ENCODE measurements around the gene SRRD.

The SRRD gene

GRCh38 chr22:26483043-26483438 lies 636 bp upstream of the SRRD start:
- DNase-seq (ENCODE audit: low read depth): no peak

GRCh38 chr22:26484360-26484706 lies 656 bp downstream of the SRRD start:
- DNase-seq (ENCODE audit: low read depth): no peak

DNA sequence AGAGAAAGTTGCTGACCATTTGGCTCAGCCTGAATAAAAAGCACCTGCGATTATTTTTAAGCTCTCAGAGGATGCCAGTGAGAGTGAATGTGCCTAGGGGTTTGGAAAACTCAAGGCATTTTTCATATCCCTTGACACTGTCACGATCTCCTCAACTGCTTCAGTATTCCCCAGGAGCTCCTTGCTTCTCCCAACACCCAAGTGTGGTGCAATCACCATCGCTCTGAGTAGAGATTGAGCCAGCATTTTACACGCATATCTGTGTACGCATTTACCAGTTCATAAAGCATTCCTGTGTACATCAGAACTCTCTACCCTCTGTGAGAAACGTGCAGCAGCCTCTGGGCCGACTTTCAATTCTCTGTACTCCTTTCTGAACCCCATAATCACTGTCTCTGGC lies 1.3 kb downstream of the SRRD start:
- DNase-seq (ENCODE audit: low read depth): no peak

GRCh38 chr22:26485806-26486390 lies 2.2 kb downstream of the SRRD start:
- no peak for DNase-seq (ENCODE audit: low read depth)

- DNase-seq (ENCODE audit: low read depth): no peak
Measured at GRCh38 chr22:26486394-26486793, 2.7 kb downstream of the SRRD start.

GRCh38 chr22:26487996-26488395 lies 4.3 kb downstream of the SRRD start:
- no peak for DNase-seq (ENCODE audit: low read depth)

- DNase-seq (ENCODE audit: low read depth): no peak
Measured at GRCh38 chr22:26489447-26490036, 5.9 kb downstream of the SRRD start.

- DNase-seq (ENCODE audit: low read depth): no peak
Measured at GRCh38 chr22:26492220-26492619, 8.5 kb downstream of the SRRD start.

DNA sequence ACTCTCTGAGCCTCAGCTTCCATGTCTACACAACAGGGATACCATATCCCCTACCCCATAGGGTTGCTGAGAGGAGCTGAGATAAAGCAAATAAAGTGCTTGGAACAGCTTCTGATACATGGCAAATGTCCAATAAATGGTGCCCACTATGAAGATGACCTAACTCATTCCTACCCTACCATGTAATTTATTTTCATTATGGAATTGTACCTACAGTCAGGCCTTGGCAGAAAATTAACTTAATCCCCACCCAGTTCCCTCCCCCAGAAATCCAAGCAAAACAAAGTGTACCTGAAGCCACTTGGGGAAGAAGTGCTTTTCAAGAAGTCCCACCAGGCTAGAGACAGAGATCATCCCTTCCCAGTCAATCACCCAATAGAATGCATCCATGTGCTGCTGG lies 10.8 kb downstream of the SRRD start:
- DNase-seq (ENCODE audit: low read depth): no peak

DNA sequence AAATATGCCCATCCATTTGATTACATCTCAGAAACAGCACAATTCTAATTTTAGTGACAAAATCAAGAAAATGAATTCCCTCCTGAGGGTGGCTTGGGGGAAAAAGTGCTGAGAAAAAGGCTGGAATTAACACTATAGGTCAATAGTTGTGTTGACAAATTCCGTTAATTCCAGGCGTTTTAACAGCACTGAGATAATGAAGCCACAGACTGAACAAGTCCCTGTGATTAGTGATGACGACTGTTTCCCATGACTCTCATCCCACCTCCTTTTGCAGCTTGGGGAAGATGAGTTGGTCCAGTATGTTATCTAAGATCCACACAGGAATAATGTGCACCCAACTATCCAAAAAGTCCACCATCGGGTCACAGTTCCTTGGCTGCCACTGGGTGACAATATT lies 12.8 kb downstream of the SRRD start:
- DNase-seq (ENCODE audit: low read depth): no peak

DNA sequence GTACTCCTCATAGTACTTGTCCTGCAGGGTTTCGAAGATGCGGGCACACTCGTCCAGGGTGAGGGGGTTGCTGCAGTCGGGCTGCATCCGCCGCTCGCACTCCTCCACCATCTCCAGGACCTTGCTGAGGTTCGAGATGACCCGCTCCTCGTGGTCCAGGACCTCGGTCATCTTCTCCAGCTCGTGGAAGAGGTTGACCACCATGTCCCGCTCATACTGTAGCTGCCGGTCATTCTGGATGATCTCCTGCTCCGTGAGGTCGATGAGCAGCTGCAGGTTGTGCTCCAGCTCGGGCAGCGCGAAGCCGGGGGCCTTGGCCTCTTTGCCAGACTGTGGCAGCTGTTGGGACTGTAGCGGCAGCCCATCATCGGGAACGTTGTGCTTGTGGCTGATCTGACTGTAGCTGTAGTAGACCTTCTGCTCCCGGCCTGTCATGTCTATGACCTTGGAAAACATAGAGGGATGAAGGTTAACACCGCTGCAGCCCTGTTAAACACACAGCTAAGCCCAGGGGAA lies 15.6 kb downstream of the SRRD start:
- DNase-seq (ENCODE audit: low read depth): no peak

GRCh38 chr22:26501996-26502395 lies 18.3 kb downstream of the SRRD start:
- DNase-seq (ENCODE audit: low read depth): no peak

DNA sequence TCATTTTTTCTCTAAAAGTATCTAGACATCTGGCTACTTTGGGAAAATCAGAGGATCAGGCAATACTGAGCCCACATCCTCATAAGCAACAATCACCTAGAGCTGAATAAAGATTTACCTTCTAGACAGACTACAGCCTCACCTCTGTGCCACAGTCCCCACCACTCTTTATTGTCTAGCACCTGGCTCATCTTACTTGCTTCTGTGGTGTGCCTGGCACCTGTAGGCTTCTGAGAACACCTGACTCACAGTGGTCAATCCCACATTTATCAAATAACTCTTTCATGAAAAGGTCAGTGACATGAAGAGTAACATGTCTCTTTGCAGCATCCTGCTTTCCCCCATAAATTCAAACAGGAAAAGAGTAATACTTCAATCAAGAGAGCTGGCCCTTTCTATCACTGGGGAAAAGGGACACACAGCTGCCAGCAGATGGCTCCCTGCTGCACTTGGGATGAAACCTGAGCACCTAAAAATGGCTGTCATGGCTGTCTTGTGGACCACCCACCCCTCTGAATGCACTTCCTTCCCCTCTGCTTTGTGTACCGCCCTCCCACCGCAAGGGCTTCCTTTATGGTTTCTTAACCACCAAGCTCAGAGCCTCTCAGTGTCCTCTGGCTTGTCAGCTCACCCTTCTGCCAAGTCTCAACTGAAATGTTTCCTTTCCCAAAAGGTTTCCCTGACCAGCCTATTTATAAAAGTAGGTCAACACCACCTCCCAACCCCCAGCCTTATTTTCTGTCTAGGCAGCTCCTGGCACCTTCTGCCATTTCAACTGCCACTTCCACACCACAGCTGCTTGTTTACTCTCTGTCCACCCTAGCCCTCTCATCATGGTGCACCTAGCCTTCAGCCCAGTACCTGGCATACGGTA lies 19.2 kb downstream of the SRRD start:
- peak; percentile 50 for DNase-seq (ENCODE audit: low read depth)

DNA sequence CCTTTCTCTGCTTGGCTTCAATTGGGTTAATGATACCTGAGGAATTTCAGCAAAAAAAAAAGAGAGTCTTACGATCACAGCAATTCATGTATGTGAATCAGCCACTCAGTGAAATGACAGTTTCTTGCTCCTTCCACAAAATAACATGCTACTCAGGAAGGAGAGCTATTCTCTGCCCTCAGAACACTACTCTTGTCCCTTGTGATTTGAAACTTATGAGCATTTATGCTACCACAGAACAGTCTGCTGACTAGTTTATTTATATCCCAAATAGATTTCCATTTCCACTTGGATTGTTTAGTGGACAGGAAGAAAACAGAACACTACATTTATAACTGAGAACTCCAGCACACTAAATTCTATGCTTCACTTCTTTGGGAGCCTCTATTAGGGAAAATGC lies 20.1 kb downstream of the SRRD start:
- no peak for DNase-seq (ENCODE audit: low read depth)

DNA sequence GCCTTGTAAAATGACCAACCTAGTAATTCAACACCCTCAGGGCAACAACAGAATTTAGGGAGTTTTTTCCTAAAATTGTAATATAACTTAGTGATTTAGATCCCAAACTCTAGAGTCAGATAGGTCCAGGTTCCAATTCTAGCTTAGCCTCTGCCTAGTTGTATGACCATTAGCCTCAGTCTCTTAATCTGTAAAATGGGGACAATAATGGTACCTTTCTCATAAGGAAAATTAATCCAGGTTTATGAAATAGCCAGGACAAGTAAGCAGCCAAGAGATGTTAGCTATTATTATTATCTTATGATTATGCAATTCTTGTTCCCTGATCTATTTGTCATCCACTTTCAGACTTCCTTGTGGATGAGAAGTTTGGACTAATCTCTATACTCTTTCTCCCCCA lies 24.5 kb downstream of the SRRD start:
- DNase-seq (ENCODE audit: low read depth): no peak

DNA sequence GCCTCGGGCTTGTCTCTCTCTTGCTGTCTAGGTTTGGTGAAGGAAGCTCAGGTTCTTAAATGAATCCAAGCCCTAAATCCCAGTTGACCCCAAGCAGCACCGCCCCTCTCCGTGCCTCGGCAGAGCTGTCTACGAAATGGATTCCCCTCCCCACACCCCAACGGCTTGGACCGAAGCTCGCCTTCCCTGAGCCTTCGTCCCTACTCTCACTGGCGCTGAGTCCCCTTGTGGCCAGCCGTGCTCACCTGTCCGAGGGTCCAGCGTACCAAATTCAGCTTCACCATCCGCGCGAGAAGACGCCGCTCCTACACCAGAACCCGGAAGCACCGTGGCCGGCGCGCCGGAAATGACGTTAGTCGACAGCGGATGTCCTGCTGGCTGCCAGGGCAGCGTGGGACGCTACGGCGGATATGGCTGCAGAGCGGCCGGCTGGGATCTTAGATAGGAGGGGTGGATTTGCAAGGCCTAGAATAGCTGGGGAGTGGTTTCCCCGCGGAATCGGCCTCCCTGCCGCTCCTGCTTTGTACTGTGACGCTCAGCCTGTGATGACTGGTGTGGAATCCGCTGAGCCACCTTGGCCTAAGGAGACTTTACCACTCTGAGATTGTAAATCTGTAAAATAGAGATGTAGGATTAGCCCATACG lies 28.6 kb downstream of the SRRD start, which contains the start of gene TFIP11:
TFIP11 (minus strand) TSS at position 325 of the 645 bp plus-strand sequence. CDS start 2,201 bp downstream, outside the sequence.
- DNase-seq (ENCODE audit: low read depth): peak; percentile 94

DNA sequence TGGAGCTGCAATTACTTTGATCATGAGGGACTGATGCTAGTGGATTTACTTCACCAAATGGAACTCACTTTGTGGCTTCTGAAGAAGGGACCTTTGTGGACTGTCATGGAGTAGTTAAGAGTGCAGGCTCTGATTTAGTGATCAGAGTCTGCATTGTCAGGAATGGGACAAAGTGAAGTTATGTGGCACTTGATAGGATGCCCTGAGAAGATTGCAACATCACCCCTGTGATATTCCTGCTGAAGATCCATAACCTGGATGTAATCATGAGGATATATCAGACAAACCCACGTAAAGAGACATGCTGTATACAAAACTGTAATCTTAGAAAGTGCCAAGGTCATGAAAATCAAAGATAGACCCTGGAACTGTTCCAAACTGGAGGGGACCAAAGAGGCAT lies 30.2 kb downstream of the SRRD start:
- no peak for DNase-seq (ENCODE audit: low read depth)

DNA sequence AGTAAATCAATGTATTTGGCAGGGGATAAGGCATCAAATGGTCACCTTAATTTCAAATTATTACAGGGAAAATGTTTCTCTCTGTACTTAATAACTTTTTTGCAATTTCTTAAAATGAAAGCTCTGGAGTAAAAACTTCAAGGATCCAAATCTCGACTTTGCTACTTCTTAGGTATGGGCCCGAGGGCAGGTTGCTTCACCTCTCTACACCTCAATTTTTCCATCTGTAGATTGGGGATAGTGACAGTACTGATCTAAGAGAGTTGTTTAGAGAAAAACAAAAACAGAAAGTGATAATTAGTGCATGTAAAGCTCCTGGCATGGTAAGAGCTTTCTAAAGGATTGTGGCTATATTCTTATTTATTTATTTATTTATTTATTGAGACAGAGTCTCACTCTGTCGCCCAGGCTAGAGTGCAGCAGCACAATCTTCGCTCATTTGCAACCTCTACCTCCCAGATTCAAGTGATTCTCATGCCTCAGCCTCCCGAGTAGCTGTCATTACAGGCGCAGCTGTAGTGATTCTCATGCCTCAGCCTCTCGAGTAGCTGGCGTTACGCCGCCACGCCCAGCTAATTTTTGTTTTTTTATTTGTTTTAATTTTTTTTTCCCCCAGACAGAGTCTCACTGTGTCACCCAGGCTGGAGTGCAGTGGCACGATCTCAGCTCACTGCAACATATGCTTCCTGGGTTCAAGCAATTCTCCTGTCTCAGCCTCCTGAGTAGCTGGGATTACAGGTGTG lies 30.9 kb downstream of the SRRD start:
- no peak for DNase-seq (ENCODE audit: low read depth)

DNA sequence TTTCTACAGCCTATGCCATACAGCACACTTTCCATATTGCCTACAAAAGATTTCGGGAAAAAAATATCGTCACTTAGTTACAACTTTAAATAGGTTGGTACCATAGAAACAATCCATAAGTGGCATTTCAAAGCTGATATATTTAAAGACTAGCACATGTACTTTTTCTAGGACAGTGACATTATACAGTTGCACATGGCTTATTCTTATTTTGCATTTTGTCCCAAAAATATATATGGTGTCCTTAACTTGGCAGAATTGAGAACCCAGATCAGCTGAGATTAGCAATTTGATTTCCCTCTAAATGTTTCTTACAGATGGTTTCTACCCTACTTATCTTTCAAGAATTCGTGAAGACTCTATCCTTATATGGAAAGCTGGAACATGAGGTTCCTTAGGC lies 32.3 kb downstream of the SRRD start:
- no peak for DNase-seq (ENCODE audit: low read depth)

DNA sequence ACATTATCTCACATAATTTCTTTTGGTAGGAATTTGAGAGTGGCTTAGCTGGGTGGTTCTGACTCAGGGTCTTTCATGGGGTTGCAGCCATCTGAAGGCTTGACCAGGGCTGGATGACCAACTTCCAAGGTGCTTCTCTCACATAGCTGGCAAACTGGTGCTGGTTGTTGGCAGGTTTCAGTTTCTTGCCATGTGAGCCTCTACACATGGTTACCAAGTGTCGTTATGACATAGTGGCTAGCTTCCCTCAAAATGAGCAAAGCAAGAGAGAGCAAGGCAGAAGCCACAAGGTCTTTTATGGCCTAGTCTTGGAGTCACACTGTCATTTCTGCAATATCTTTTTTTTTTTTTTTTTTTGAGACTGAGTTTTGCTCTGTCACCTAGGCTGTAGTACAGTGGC lies 32.8 kb downstream of the SRRD start:
- DNase-seq (ENCODE audit: low read depth): no peak

DNA sequence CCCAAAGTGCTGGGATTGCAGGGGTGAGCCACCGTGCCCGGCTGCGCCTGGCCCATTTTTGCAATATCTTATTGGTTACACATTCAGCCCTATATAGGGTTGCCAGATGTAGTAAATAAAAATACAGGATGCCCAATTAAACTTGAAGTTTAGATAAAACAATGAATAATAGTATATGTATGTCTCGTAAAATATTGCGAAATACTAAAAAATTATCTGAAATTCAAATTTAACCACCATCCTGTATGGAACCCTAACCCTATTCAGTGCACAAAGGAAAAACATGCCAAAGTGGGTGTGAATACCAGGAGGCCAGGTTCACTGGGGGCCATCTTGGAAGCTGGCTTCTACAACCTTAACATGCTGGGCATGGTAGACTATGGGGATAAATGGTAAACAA lies 33.8 kb downstream of the SRRD start:
- DNase-seq (ENCODE audit: low read depth): no peak

- no peak for DNase-seq (ENCODE audit: low read depth)
Measured at GRCh38 chr22:26522012-26522411, 38.3 kb downstream of the SRRD start.
